ENCODE results near the gene POLD1. TPM values are rescaled to one million over a fixed set of nuclear protein-coding genes. Genes with fewer than 3 reads are reported as not detected.
A peak's percentile ranks its signal among the peaks of the same experiment; 100 is the strongest.

The POLD1 gene
- total and polyA plus RNA-seq, 8 donors: 11.4 to 98.0 (median 32.3) TPM

DNA sequence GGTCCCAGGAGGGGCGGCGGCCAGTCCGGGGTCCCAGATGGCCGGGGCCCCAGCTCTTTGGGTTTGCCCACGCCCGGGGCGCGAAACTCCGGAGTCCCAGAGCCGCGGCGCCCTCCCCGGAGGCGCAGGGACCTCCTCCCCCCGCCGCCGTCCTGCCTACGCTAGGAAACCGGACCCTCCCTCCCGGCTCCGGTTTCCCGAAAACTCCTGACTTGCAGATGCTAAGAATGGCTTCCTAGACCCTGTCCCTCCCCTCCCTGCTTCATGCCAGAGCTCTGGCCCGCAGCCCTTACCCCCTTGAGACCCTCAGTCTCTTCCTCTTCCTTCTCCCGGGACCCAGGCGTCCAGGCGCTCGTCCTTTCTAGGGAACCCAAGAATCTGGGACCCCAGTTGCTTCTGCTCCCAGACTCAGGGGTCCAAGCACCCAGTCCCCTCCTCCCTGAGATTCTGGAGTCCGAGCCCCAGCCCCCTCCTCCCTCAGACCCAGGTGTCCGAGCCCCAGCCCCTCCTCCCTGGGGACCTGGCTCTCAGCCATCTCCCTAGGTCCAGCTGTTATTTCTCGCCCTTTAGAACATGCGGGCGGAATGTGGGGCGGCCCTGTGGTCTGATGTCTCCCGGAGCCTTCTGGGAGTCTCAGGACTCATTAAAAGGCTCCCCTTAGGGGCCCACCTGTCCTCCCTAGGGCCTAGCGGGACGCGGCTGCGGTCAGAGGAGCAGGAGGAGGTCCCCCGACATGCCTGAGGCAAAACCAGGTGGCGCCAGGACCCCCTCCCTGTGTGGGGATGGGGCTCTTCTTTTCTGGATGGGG lies 48.3 kb downstream of the POLD1 start, which contains the start of gene MYBPC2:
Gene MYBPC2, plus strand, starts transcription at position 672 of the 808 bp plus-strand sequence. Its CDS starts 62 bp downstream, at position 734.
- Histone ChIP-seq H3K27ac (peak within 1 kb of the TSS in 4 of 5 donors; percentile 75 to 81 (median 80)), H3K27me3 (peaks cover 0 to 74% (median 20%) of the 10 kb centered on the region in 3 donors), H3K36me3 (no peaks in the 10 kb centered on the region), H3K4me1 (peaks cover 10 to 32% (median 24%) of the 10 kb centered on the region in 4 donors), H3K9me3 (no peaks in the 10 kb centered on the region), H3K4me3 (peak within 1 kb of the TSS; percentile 52 to 72 (median 64))
- 3 to 4% (median 3%) methylated on average over 24 to 40 of the region's 40 CpGs for WGBS, 5 donors
- intact Hi-C loops (cut with DNase I; ENCODE audit: low total_unique reads): no loop called here
- TF ChIP-seq, protein P1, sequence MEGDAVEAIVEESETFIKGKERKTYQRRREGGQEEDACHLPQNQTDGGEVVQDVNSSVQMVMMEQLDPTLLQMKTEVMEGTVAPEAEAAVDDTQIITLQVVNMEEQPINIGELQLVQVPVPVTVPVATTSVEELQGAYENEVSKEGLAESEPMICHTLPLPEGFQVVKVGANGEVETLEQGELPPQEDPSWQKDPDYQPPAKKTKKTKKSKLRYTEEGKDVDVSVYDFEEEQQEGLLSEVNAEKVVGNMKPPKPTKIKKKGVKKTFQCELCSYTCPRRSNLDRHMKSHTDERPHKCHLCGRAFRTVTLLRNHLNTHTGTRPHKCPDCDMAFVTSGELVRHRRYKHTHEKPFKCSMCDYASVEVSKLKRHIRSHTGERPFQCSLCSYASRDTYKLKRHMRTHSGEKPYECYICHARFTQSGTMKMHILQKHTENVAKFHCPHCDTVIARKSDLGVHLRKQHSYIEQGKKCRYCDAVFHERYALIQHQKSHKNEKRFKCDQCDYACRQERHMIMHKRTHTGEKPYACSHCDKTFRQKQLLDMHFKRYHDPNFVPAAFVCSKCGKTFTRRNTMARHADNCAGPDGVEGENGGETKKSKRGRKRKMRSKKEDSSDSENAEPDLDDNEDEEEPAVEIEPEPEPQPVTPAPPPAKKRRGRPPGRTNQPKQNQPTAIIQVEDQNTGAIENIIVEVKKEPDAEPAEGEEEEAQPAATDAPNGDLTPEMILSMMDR (IDR thresholded peaks at IDR 0.05): no peak
- TF ChIP-seq POLR2AphosphoS5 (IDR thresholded peaks at IDR 0.05) (no peak), POLR2A (IDR thresholded peaks at IDR 0.05) (no peak), EP300 (IDR thresholded peaks at IDR 0.05) (no peak)
- peak; percentile 31 to 77 for DNase-seq

DNA sequence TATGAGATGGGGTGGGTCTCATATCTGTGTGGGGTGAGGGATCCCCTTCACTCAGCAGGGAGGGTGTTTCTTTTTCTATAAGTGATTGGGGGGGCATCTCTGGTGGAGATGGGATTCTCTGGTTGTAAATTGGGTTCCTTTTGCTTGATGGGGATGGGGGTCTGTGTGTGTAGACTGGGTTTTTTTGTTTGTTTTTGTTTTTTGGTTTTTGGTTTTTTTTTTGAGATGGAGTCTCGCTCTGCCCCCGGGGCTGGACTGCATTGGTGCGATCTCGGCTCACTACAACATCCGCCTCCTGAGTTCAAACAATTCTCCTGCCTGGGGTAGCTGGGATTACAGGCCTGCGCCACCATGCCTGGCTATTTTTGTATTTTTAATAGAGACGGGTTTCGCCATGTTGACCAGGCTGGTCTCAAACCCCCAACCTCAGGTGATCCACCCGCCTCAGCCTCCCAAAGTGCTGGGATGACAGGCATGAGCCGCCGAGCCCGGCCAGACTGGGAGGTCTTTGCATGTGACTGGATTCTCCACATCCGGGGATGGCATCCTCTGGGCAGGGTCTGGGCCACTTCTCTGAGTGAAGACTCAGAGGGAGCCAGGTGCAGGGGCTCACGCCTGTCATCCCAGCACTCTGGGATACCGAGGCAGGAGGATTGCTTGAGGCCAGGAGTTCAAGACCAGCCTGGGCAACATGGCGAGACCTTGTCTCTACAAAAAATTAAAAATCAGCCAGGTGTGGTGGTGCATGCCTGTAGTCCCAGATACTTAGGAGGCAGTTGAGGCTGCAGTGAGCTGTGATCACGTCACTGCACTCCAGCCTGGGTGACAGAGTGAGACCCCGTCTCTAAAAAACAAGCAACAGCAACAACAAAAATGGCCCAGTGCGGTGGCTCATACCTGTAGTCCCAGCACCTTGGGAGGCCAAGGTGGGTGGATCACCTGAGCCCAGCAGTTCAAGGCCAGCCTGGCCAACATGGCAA lies 49.3 kb downstream of the POLD1 start:
- no peaks in the 10 kb centered on the region for H3K9me3 ChIP-seq
- H3K27ac ChIP-seq: no peak overlapping the region
- no peak overlapping the region for H3K4me3 ChIP-seq
- H3K36me3 ChIP-seq: no peaks in the 10 kb centered on the region
- intact Hi-C loops (cut with DNase I; ENCODE audit: low total_unique reads): no loop called here
- peaks cover 10 to 24% (median 20%) of the 10 kb centered on the region in 4 donors for H3K4me1 ChIP-seq
- peaks cover 0 to 66% (median 20%) of the 10 kb centered on the region in 3 donors for H3K27me3 ChIP-seq
- WGBS, 5 donors: 70 to 81% (median 77%) methylated on average over 18 to 19 of the region's 19 CpGs
- TF ChIP-seq EP300 (IDR thresholded peaks at IDR 0.05) (no peak), POLR2AphosphoS5 (IDR thresholded peaks at IDR 0.05) (no peak), POLR2A (IDR thresholded peaks at IDR 0.05) (no peak)
- TF ChIP-seq, protein P1 (IDR thresholded peaks at IDR 0.05): no peak
- DNase-seq: no peak

DNA sequence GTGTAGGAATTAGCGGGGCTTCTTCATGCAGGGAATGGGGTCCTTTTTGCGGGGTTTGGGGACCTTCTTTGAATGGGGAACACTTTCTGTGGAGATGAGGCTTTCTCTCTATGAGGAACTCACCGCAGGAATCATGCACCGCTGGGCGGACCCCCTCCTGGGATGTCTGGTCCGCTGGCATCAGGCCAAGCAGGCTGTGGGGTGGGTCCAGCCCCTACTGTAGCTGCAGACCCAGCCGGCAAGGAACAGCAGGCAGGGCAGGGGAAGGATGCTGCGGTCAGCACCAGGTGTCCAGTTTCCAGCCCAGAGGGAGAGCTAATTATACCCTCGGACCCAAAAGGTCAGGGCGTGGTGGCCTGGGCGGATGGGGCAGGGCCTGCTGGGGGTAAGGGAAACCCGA lies 50.4 kb downstream of the POLD1 start:
- WGBS, 5 donors: 31 to 43% (median 34%) methylated on average over 9 to 12 of the region's 12 CpGs
- Histone ChIP-seq H3K27me3 (peaks cover 0 to 56% (median 17%) of the 10 kb centered on the region in 3 donors), H3K36me3 (no peaks in the 10 kb centered on the region), H3K27ac (no peak overlapping the region), H3K4me3 (no peak overlapping the region), H3K4me1 (peaks cover 10 to 22% (median 20%) of the 10 kb centered on the region in 4 donors), H3K9me3 (no peaks in the 10 kb centered on the region)
- intact Hi-C loops (cut with DNase I; ENCODE audit: low total_unique reads): no loop called here
- no peak for DNase-seq
- TF ChIP-seq, protein P1 (IDR thresholded peaks at IDR 0.05): no peak
- no peak for TF ChIP-seq POLR2A (IDR thresholded peaks at IDR 0.05)
- no peak for TF ChIP-seq POLR2AphosphoS5 (IDR thresholded peaks at IDR 0.05)
- TF ChIP-seq EP300 (IDR thresholded peaks at IDR 0.05): no peak

DNA sequence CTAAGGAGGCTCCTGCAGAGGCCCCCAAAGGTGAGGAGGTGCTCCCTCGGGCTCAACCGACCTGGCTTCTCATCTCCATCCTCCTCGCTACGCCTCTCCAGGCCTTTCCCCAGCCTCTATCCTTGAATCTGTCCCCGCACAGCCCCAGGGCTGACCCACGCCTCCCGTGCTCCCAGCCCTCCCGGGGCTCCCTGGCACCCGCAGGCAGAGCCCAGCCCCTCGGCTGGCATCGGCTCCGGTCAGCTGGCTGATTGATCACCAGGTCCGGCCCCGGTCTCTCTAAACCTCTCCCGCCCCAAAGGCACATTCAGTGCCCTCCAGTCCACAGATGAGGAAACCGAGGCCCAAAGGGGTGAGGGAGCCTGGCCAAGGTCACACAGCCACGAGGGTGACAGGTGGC lies 51.1 kb downstream of the POLD1 start:
- Histone ChIP-seq H3K4me3 (no peak overlapping the region), H3K27me3 (peaks cover 0 to 49% (median 17%) of the 10 kb centered on the region in 3 donors), H3K36me3 (no peaks in the 10 kb centered on the region), H3K4me1 (peaks cover 10 to 22% (median 20%) of the 10 kb centered on the region in 4 donors), H3K9me3 (no peaks in the 10 kb centered on the region), H3K27ac (no peak overlapping the region)
- TF ChIP-seq POLR2AphosphoS5 (IDR thresholded peaks at IDR 0.05): no peak
- intact Hi-C loops (cut with DNase I; ENCODE audit: low total_unique reads): no loop called here
- 67 to 80% (median 75%) methylated on average over 14 to 17 of the region's 17 CpGs for WGBS, 5 donors
- no peak for DNase-seq

Data from stomach (tissue), 9 donors.